NCI-H1436 (cell line): Measurements from ENCODE around the gene DPM1.
"Not testable (repeated sequence)": the region's sequence is repeated elsewhere in the genome, so short reads cannot be mapped to it uniquely, and the experiment has no call there.

Experiments
- DNase-seq: peaks from one replicate; lab custom pipeline; 2025; lab: John Stamatoyannopoulos, UW

The DPM1 gene

GRCh38 chr20:50980071-50980681 is 21.8 kb upstream of the DPM1 start:
- DNase-seq = no peak

- not testable (repeated sequence) for DNase-seq
Observed at GRCh38 chr20:50978533-50978932, 20.2 kb upstream of the DPM1 start.

- no peak for DNase-seq
Observed at GRCh38 chr20:50977066-50978021, 19.0 kb upstream of the DPM1 start.

- DNase-seq = no peak
Observed at GRCh38 chr20:50975701-50976330, 17.5 kb upstream of the DPM1 start.

GRCh38 chr20:50969912-50970311 is 11.6 kb upstream of the DPM1 start:
- DNase-seq = no peak

- DNase-seq = no peak
Observed at GRCh38 chr20:50969435-50969834, 11.1 kb upstream of the DPM1 start.

GRCh38 chr20:50968289-50968688 is 10.0 kb upstream of the DPM1 start:
- DNase-seq = no peak

- DNase-seq = no peak
Observed at GRCh38 chr20:50967586-50967985, 9.3 kb upstream of the DPM1 start.

- DNase-seq = no peak
Observed at GRCh38 chr20:50959543-50960126, 1.3 kb upstream of the DPM1 start.

- DNase-seq = peak; percentile 91
Observed at GRCh38 chr20:50958615-50959542, 547 bp upstream of the DPM1 start, which contains the start of gene MOCS3. Gene MOCS3, plus strand, starts transcription at chr20:50958818. Its CDS starts 25 bp downstream, at chr20:50958843.

- no peak for DNase-seq
Observed at GRCh38 chr20:50957276-50957675, 1.1 kb downstream of the DPM1 start.

- DNase-seq = no peak
Observed at GRCh38 chr20:50953821-50954220, 4.5 kb downstream of the DPM1 start.

- DNase-seq = no peak
Observed at GRCh38 chr20:50953196-50953595, 5.1 kb downstream of the DPM1 start.

GRCh38 chr20:50948132-50948785 is 10.1 kb downstream of the DPM1 start:
- no peak for DNase-seq

GRCh38 chr20:50943069-50943468 is 15.3 kb downstream of the DPM1 start:
- no peak for DNase-seq

- no peak for DNase-seq
Observed at GRCh38 chr20:50933589-50933988, 24.7 kb downstream of the DPM1 start.

- no peak for DNase-seq
Observed at GRCh38 chr20:50932691-50933280, 25.5 kb downstream of the DPM1 start.

- no peak for DNase-seq
Observed at GRCh38 chr20:50932016-50932485, 26.3 kb downstream of the DPM1 start.

GRCh38 chr20:50931306-50932015 is 26.9 kb downstream of the DPM1 start, which contains the start of gene ADNP:
Gene ADNP, minus strand, starts transcription at chr20:50931437. Its CDS starts 27,441 bp downstream, at chr20:50903996.
- DNase-seq = peak; percentile 95

- DNase-seq = no peak
Observed at GRCh38 chr20:50930976-50931305, 27.4 kb downstream of the DPM1 start.
